Measurements from ENCODE around the gene SCG2. TPM values are rescaled to one million over a fixed set of nuclear protein-coding genes. Genes with fewer than 3 reads are reported as not detected.
"Not testable (repeated sequence)": the region's sequence is repeated elsewhere in the genome, so short reads cannot be mapped to it uniquely, and the experiment has no call there.

The SCG2 gene
- total RNA-seq, 1 donor from 2014 or later: 0.35 TPM

GRCh38 chr2:223597076-223597475 is 5.1 kb downstream of the SCG2 start:
- no peak for TF ChIP-seq CTCF (IDR thresholded peaks at IDR 0.05)
- Mint-ChIP-seq H3K9me3 (peaks cover 5% of the 10 kb centered on the region), H3K4me1 (peaks cover under 1% of the 10 kb centered on the region), H3K27ac (no peak overlapping the region), H3K27me3 (peaks cover 4% of the 10 kb centered on the region), H3K4me3 (no peak overlapping the region), H3K36me3 (ENCODE audit: low read depth) (no peaks in the 10 kb centered on the region)
- intact Hi-C loops (cut with micrococcal nuclease): no loop called here
- POLR2A ChIA-PET: no interaction called here
- no peak for ATAC-seq (ENCODE audit: low read depth)
- CTCF ChIA-PET: no interaction called here
- no peak for DNase-seq

DNA sequence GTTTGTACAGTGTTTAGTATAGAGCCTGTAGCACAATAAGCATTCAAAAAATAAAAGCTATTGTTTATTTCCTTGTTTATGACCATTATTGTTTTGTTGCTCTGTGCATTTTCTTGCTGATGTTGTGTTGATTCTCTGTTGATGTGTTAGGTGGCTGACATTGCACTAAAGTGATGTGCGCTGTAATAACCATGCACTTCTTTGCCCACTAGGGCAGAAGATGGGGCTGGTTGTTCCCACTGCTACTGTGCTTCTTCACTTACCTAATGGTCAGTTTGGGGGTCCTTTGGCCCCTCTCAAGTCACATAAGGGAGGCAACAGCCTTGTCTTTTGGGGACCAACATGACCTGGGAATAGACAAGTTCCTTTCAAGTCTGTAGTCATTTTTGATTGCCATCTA is 6.0 kb downstream of the SCG2 start:
- Mint-ChIP-seq H3K36me3 (ENCODE audit: low read depth) (no peaks in the 10 kb centered on the region), H3K27ac (no peak overlapping the region), H3K27me3 (no peaks in the 10 kb centered on the region), H3K9me3 (peaks cover 5% of the 10 kb centered on the region), H3K4me3 (no peak overlapping the region), H3K4me1 (no peaks in the 10 kb centered on the region)
- no peak for TF ChIP-seq CTCF (IDR thresholded peaks at IDR 0.05)
- ATAC-seq (ENCODE audit: low read depth) (no peak), DNase-seq (no peak)
- CTCF ChIA-PET: no interaction called here
- POLR2A ChIA-PET: no interaction called here
- intact Hi-C loops (cut with micrococcal nuclease): no loop called here

DNA sequence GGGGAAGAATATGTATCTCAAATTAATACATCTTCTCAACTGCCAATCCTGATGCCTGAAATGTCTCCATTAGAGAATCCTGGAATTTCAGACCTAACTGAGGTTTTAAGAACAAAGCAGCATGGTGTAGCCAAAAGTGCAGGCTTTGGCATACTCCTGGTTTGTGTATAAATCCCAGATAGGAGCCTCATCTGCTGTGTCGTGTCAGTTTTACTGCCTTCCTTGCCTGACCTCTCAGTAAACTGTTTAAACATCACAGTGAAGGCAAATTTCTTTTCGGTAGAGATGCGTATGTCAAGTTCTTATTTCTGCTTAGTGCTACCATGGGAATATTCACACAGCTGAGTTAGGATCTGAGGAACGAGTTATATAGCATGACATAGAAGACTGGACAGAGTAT is 7.3 kb downstream of the SCG2 start:
- Mint-ChIP-seq H3K9me3 (peaks cover 5% of the 10 kb centered on the region), H3K27ac (no peak overlapping the region)
- intact Hi-C loops (cut with micrococcal nuclease): no loop called here

DNA sequence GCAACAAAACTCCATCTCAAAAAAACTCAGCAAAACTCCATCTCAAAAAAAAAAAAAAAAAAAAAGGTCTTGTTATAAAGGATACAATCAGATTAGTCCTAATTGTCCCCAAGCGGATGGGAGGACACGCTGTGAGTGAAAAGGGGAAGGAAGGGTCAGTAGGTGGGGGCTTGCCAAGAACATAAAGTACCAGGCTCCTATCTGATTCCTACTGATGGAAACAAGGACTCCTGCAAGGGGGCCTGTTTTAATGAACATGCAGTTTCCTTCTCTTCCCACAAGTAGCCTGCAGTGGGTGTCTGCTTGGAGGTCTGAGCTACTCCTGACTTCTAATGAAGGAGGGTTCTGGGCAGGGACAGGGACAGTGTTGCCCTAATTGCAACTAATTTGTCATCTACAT is 7.9 kb downstream of the SCG2 start:
- POLR2A ChIA-PET: no interaction called here
- Mint-ChIP-seq H3K27me3 (no peaks in the 10 kb centered on the region), H3K27ac (no peak overlapping the region), H3K9me3 (peaks cover 5% of the 10 kb centered on the region), H3K36me3 (ENCODE audit: low read depth) (no peaks in the 10 kb centered on the region), H3K4me3 (no peak overlapping the region), H3K4me1 (no peaks in the 10 kb centered on the region)
- TF ChIP-seq CTCF (IDR thresholded peaks at IDR 0.05): no peak
- intact Hi-C loops (cut with micrococcal nuclease): no loop called here
- DNase-seq (no peak), ATAC-seq (ENCODE audit: low read depth) (no peak)
- CTCF ChIA-PET: no interaction called here

More for the DNA sequence above, 7.3 kb downstream of the SCG2 start:
- no peaks in the 10 kb centered on the region for H3K4me1 Mint-ChIP-seq
- no peaks in the 10 kb centered on the region for H3K36me3 Mint-ChIP-seq (ENCODE audit: low read depth)
- no peak overlapping the region for H3K4me3 Mint-ChIP-seq
- ChIA-PET POLR2A (no interaction called here), CTCF (no interaction called here)
- no peaks in the 10 kb centered on the region for H3K27me3 Mint-ChIP-seq
- ATAC-seq (ENCODE audit: low read depth) (no peak), DNase-seq (no peak)
- no peak for TF ChIP-seq CTCF (IDR thresholded peaks at IDR 0.05)

GRCh38 chr2:223592689-223593088 is 9.5 kb downstream of the SCG2 start:
- POLR2A ChIA-PET; H3K4me3 Mint-ChIP-seq; H3K27me3 Mint-ChIP-seq; ATAC-seq (ENCODE audit: low read depth); H3K36me3 Mint-ChIP-seq (ENCODE audit: low read depth); H3K9me3 Mint-ChIP-seq; H3K27ac Mint-ChIP-seq; CTCF ChIA-PET; DNase-seq; intact Hi-C loops (cut with micrococcal nuclease); H3K4me1 Mint-ChIP-seq: not testable (repeated sequence)

GRCh38 chr2:223591596-223591995 is 10.6 kb downstream of the SCG2 start:
- intact Hi-C loops (cut with micrococcal nuclease): no loop called here
- POLR2A ChIA-PET: no interaction called here
- peaks cover 3% of the 10 kb centered on the region for H3K27me3 Mint-ChIP-seq

More at GRCh38 chr2:223591596-223591995, 10.6 kb downstream of the SCG2 start:
- CTCF ChIA-PET: no interaction called here
- H3K36me3 Mint-ChIP-seq (ENCODE audit: low read depth): no peaks in the 10 kb centered on the region
- ATAC-seq (ENCODE audit: low read depth) (no peak), DNase-seq (no peak)
- no peak overlapping the region for H3K27ac Mint-ChIP-seq
- no peaks in the 10 kb centered on the region for H3K4me1 Mint-ChIP-seq
- no peak overlapping the region for H3K4me3 Mint-ChIP-seq
- H3K9me3 Mint-ChIP-seq: peaks cover 5% of the 10 kb centered on the region
- TF ChIP-seq CTCF (IDR thresholded peaks at IDR 0.05): no peak
